Left lung (tissue), 10 donors: ENCODE results near the gene SLIT3. TPM values are rescaled to one million over a fixed set of nuclear protein-coding genes. Genes with fewer than 3 reads are reported as not detected.

Experiments used
- ATAC-seq: fragments of 200-7000 bp; cut with Tn5 transposase; one replicate; pipeline ENCODE4 v1.9.1; 2020; ENCODE audit warnings: moderate library complexity
- DNase-seq, 4 donors: peaks; one replicate each; pipeline ENCODE4 v3.0.0-alpha.2; 2013 to 2020
- H3K27ac ChIP-seq, 2 donors: fragments of 200-600 bp; sonication (generic) in 1 of 2; one replicate each; pipeline versions ENCODE4 v1.5.0 to v1.8.0; 2020 to 2021
- H3K27me3 ChIP-seq, 2 donors: fragments of 200-600 bp; sonication (generic) in 1 of 2; one replicate each; pipeline versions ENCODE4 v1.5.0 to v1.8.0; 2020 to 2021
- H3K36me3 ChIP-seq, 2 donors: fragments of 200-600 bp; sonication (generic) in 1 of 2; one replicate each; pipeline versions ENCODE4 v1.5.0 to v1.8.0; 2020 to 2021
- H3K4me1 ChIP-seq, 2 donors: fragments of 200-600 bp; one replicate each; pipeline ENCODE4 v1.8.0; 2021
- H3K4me3 ChIP-seq, 2 donors: fragments of 200-600 bp; sonication (generic) in 1 of 2; one replicate each; pipeline versions ENCODE4 v1.5.0 to v1.8.0; 2020 to 2021; ENCODE audit warnings: mild to moderate bottlenecking in 1 of 2
- H3K9me3 ChIP-seq, 2 donors: fragments of 200-600 bp; sonication (generic) in 1 of 2; one replicate each; pipeline versions ENCODE4 v1.5.0 to v1.8.0; 2020 to 2021
- intact Hi-C, 2 donors: fragments of 100-400 bp; cut with DNase I; formaldehyde crosslinking; loops; one replicate each; pipeline versions ENCODE4 v1.11.2 to v1.14.2; 2022
- polyA plus RNA-seq, 6 donors: library from polyadenylated mRNA; unstranded; fragments of 120-200 nt; gene quantifications; one replicate each; pipeline ENCODE4 v1.2.1, GENCODE V29; 2013; ENCODE audit not compliant: insufficient read length in 6 of 6
- total RNA-seq, 2 donors: library from RNA; stranded (reverse); fragmentation: NEBNext Ultra II Directional; extraction: Animal tissue kit (Norgen Biotek cat#: 25700); gene quantifications; one replicate each; pipeline ENCODE4 v1.2.1, GENCODE V29; 2021
- TF ChIP-seq, protein P1 (sequence below), 2 donors: fragments of 200-600 bp; sonication (generic) in 1 of 2; IDR thresholded peaks; one replicate each; pipeline versions ENCODE4 v1.5.0 to v1.8.0; 2021; ENCODE audit warnings: antibody characterized with exemption in 2 of 2
- donor health status: DM: no; HTN: yes; CAD: no.
- donor health status: DM: no; HTN: no; CAD: no.

The SLIT3 gene
- total and polyA plus RNA-seq, 8 donors = 37.6 to 77.1 (median 45.9) TPM

DNA sequence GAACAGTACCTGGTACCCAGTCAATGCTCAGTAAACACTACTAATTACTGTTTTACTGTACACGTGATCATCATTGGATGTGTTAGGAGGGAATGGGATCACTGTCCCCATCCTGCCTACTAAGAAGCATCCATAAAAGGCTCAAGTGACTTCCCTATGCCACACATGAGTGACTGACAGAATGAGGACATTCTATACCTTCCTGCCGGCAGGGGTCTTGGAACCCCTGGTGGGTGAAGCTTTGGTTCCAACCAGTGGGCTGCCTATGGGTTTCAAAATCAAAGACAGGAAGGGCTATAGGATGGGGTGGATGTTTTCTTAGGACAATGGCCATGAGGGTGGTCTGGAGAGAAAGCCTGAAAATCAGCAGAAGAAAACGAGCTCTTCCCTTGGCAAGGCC lies 512.2 kb downstream of the SLIT3 start:
- no peaks in the 10 kb centered on the region for H3K4me1 ChIP-seq
- no peak overlapping the region for H3K27ac ChIP-seq
- TF ChIP-seq, protein P1, sequence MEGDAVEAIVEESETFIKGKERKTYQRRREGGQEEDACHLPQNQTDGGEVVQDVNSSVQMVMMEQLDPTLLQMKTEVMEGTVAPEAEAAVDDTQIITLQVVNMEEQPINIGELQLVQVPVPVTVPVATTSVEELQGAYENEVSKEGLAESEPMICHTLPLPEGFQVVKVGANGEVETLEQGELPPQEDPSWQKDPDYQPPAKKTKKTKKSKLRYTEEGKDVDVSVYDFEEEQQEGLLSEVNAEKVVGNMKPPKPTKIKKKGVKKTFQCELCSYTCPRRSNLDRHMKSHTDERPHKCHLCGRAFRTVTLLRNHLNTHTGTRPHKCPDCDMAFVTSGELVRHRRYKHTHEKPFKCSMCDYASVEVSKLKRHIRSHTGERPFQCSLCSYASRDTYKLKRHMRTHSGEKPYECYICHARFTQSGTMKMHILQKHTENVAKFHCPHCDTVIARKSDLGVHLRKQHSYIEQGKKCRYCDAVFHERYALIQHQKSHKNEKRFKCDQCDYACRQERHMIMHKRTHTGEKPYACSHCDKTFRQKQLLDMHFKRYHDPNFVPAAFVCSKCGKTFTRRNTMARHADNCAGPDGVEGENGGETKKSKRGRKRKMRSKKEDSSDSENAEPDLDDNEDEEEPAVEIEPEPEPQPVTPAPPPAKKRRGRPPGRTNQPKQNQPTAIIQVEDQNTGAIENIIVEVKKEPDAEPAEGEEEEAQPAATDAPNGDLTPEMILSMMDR (IDR thresholded peaks at IDR 0.05) = no peak
- ATAC-seq = no peak
- H3K27me3 ChIP-seq = peaks cover 0 to 33% of the 10 kb centered on the region in 2 donors
- no peak overlapping the region for H3K4me3 ChIP-seq
- no peak for DNase-seq
- no peaks in the 10 kb centered on the region for H3K36me3 ChIP-seq
- intact Hi-C loops = no loop called here
- no peaks in the 10 kb centered on the region for H3K9me3 ChIP-seq

- H3K27ac ChIP-seq = no peak overlapping the region
- H3K4me1 ChIP-seq = no peaks in the 10 kb centered on the region
- intact Hi-C loops = no loop called here
- H3K4me3 ChIP-seq = no peak overlapping the region
- H3K9me3 ChIP-seq = no peaks in the 10 kb centered on the region
- no peaks in the 10 kb centered on the region for H3K36me3 ChIP-seq
- DNase-seq = no peak
- TF ChIP-seq, protein P1 (IDR thresholded peaks at IDR 0.05) = no peak
- H3K27me3 ChIP-seq = peaks cover 0 to 33% of the 10 kb centered on the region in 2 donors
- ATAC-seq = no peak
These were observed 512.8 kb downstream of the SLIT3 start for GRCh38 chr5:168788107-168788506.

GRCh38 chr5:168786147-168786546 lies 514.8 kb downstream of the SLIT3 start:
- TF ChIP-seq, protein P1 (IDR thresholded peaks at IDR 0.05) = no peak
- Histone ChIP-seq H3K27ac (no peak overlapping the region), H3K9me3 (no peaks in the 10 kb centered on the region), H3K4me1 (no peaks in the 10 kb centered on the region), H3K27me3 (peaks cover 0 to 32% of the 10 kb centered on the region in 2 donors), H3K4me3 (no peak overlapping the region), H3K36me3 (no peaks in the 10 kb centered on the region)
- ATAC-seq (no peak), DNase-seq (no peak)
- intact Hi-C loops = no loop called here

GRCh38 chr5:168784454-168784853 lies 516.5 kb downstream of the SLIT3 start:
- intact Hi-C loops = no loop called here
- no peak for DNase-seq

GRCh38 chr5:168781941-168782571 lies 518.9 kb downstream of the SLIT3 start:
- ATAC-seq (no peak), DNase-seq (no peak)
- no peak overlapping the region for H3K4me3 ChIP-seq
- TF ChIP-seq, protein P1 (IDR thresholded peaks at IDR 0.05) = no peak
- H3K4me1 ChIP-seq = no peaks in the 10 kb centered on the region
- no peaks in the 10 kb centered on the region for H3K9me3 ChIP-seq
- H3K36me3 ChIP-seq = no peaks in the 10 kb centered on the region
- peaks cover 0 to 23% of the 10 kb centered on the region in 2 donors for H3K27me3 ChIP-seq
- no peak overlapping the region for H3K27ac ChIP-seq
- intact Hi-C loops = no loop called here

More at GRCh38 chr5:168784454-168784853, 516.5 kb downstream of the SLIT3 start:
- H3K27ac ChIP-seq = no peak overlapping the region
- no peaks in the 10 kb centered on the region for H3K4me1 ChIP-seq
- no peaks in the 10 kb centered on the region for H3K9me3 ChIP-seq
- H3K4me3 ChIP-seq = no peak overlapping the region
- TF ChIP-seq, protein P1 (IDR thresholded peaks at IDR 0.05) = no peak
- peaks cover 0 to 31% of the 10 kb centered on the region in 2 donors for H3K27me3 ChIP-seq
- H3K36me3 ChIP-seq = no peaks in the 10 kb centered on the region
- ATAC-seq = no peak
